Aorta (tissue), 5 donors: ENCODE results near the gene STIL. TPM values are rescaled to one million over a fixed set of nuclear protein-coding genes. Genes with fewer than 3 reads are reported as not detected.
"Not testable (repeated sequence)": the region's sequence is repeated elsewhere in the genome, so short reads cannot be mapped to it uniquely, and the experiment has no call there.

Source experiments
- ATAC-seq: fragments of 200-7000 bp; cut with Tn5 transposase; one replicate; pipeline ENCODE4 v1.9.1; 2022; ENCODE audit warnings: moderate library complexity; ENCODE audit not compliant: low FRiP score
- DNase-seq, 2 donors: peaks; one replicate each; pipeline ENCODE4 v3.0.0-alpha.2; 2020
- H3K27ac ChIP-seq, 2 donors: one replicate each; pipeline ENCODE4 v1.5.1; 2013; ENCODE audit warnings: low read length in 2 of 2, mild to moderate bottlenecking in 2 of 2, moderate library complexity in 2 of 2, control low read depth in 1 of 2, inconsistent platforms in 1 of 2, low read depth in 1 of 2
- H3K27me3 ChIP-seq, 2 donors: one replicate each; pipeline ENCODE4 v1.6.1; 2013; ENCODE audit warnings: control low read depth in 1 of 2, low read length in 1 of 2, mild to moderate bottlenecking in 1 of 2, moderate library complexity in 1 of 2; ENCODE audit not compliant: insufficient read depth in 2 of 2, control insufficient read depth in 1 of 2
- H3K36me3 ChIP-seq, 2 donors: one replicate each; pipeline ENCODE4 v1.6.1; 2013; ENCODE audit warnings: control low read depth in 1 of 2, low read length in 1 of 2, mild to moderate bottlenecking in 1 of 2; ENCODE audit not compliant: insufficient read depth in 2 of 2, control insufficient read depth in 1 of 2
- H3K4me1 ChIP-seq, 2 donors: one replicate each; pipeline ENCODE4 v1.6.1; 2013; ENCODE audit warnings: low read length in 2 of 2, control low read depth in 1 of 2, mild to moderate bottlenecking in 1 of 2, moderate library complexity in 1 of 2; ENCODE audit not compliant: insufficient read depth in 2 of 2, control insufficient read depth in 1 of 2
- H3K4me3 ChIP-seq, 2 donors: one replicate each; pipeline ENCODE4 v1.5.1; 2013; ENCODE audit warnings: low read length in 2 of 2, control low read depth in 1 of 2, mild to moderate bottlenecking in 1 of 2
- H3K9me3 ChIP-seq: one replicate; pipeline ENCODE4 v1.6.1; 2013; ENCODE audit warnings: mild to moderate bottlenecking, low read length; ENCODE audit not compliant: control insufficient read depth
- WGBS, 2 donors: extraction: QIAGEN DNeasy Blood & Tissue Kit; methylation state at CpG; one replicate each; pipeline ENCODE4 v1.1.7; 2013; 5-methylcytosine and 5-hydroxymethylcytosine counted together
- intact Hi-C, 2 donors: fragments of 100-400 bp; cut with DNase I; formaldehyde crosslinking; loops; one replicate each; pipeline versions ENCODE4 v1.14.2 to v1.15.0; 2022
- long read RNA-seq, 2 donors: library from polyadenylated mRNA; unstranded; transcript quantifications; one replicate each; pipeline ENCODE4 v2.0.0, GENCODE V29; 2020 to 2021
- polyA plus RNA-seq, 2 donors: library from polyadenylated mRNA; stranded (reverse); fragments of 200-250 nt; gene quantifications; one replicate each; pipeline ENCODE4 v1.2.3, GENCODE V29; 2013
- total RNA-seq, 2 donors: library from RNA; stranded (reverse); fragmentation: NEBNext Ultra II Directional; extraction: Animal tissue kit (Norgen Biotek cat#: 25700); gene quantifications; one replicate each; pipeline ENCODE4 v1.2.1, GENCODE V29; 2021
- donor health status: healthy with polysubstance abuse.
- donor health status: Bipolar disorder and iron deficiency.
- donor health status: DM: no; HTN: no; CAD: no.
- donor health status: DM: no; HTN: no; CAD: no.
- donor health status: DM: yes; HTN: yes; CAD: no.

Gene STIL
- total RNA-seq = 1 to 10 TPM in 1 of 2 donors, under 1 TPM in 1; 0.65 to 2.9 TPM
- under 1 TPM; 0.18 to 0.50 TPM for polyA plus RNA-seq
- long read RNA-seq, donor 1, partial matches to known transcripts = 1 of 1 reads
- long read RNA-seq, donor 1, other reads (novel, unspliced or antisense) = 0 of 1 reads
- long read RNA-seq, donor 2 = 0 reads

- Histone ChIP-seq H3K9me3 (no peaks in the 10 kb centered on the region), H3K27me3 (no peaks in the 10 kb centered on the region)
Measured at GRCh38 chr1:47313915-47314664, at the start of gene STIL. STIL (minus strand) TSS chr1:47314147; CDS start chr1:47310319, 3,828 bp downstream.

GRCh38 chr1:47362828-47363227 lies 48.9 kb upstream of the STIL start:
- no peak for ATAC-seq
- H3K27me3 ChIP-seq = no peaks in the 10 kb centered on the region
- no peaks in the 10 kb centered on the region for H3K9me3 ChIP-seq
- no peaks in the 10 kb centered on the region for H3K36me3 ChIP-seq
- intact Hi-C loops = no loop called here
- H3K4me3 ChIP-seq = no peak overlapping the region
- DNase-seq = no peak
- 36 to 57% methylated on average over 1 of the region's 1 CpG for WGBS, 2 donors
- H3K4me1 ChIP-seq = peaks cover 0 to 2% of the 10 kb centered on the region in 2 donors
- H3K27ac ChIP-seq = no peak overlapping the region

More at GRCh38 chr1:47313915-47314664, at the start of gene STIL:
- WGBS, 2 donors = 0 to 1% methylated on average over 54 of the region's 54 CpGs
- peak; percentile 99 for ATAC-seq
- Histone ChIP-seq H3K4me3 (peak within 1 kb of the TSS; percentile 36 to 79), H3K4me1 (no peaks in the 10 kb centered on the region), H3K27ac (peak within 1 kb of the TSS in 1 of 2 donors; percentile 81), H3K36me3 (no peaks in the 10 kb centered on the region)
- intact Hi-C loops = no loop called here
- peak; percentile 99 for DNase-seq

- H3K4me3 ChIP-seq = no peak overlapping the region
- H3K36me3 ChIP-seq = no peaks in the 10 kb centered on the region
- WGBS, 2 donors = 77 to 83% methylated on average over 3 of the region's 3 CpGs
- H3K9me3 ChIP-seq = no peaks in the 10 kb centered on the region
- H3K4me1 ChIP-seq = peaks cover 0 to 2% of the 10 kb centered on the region in 2 donors
- ATAC-seq (no peak), DNase-seq (no peak)
- no peak overlapping the region for H3K27ac ChIP-seq
- no peaks in the 10 kb centered on the region for H3K27me3 ChIP-seq
- intact Hi-C loops = no loop called here
Measured at GRCh38 chr1:47361380-47361779, 47.4 kb upstream of the STIL start.

GRCh38 chr1:47351305-47351704 lies 37.4 kb upstream of the STIL start:
- Histone ChIP-seq H3K27me3 (no peaks in the 10 kb centered on the region), H3K9me3 (no peaks in the 10 kb centered on the region), H3K27ac (no peak overlapping the region), H3K4me3 (no peak overlapping the region), H3K36me3 (no peaks in the 10 kb centered on the region), H3K4me1 (peaks cover 0 to 1% of the 10 kb centered on the region in 2 donors)
- WGBS, 2 donors = 96% methylated on average over 2 of the region's 2 CpGs
- DNase-seq (no peak), ATAC-seq (no peak)
- intact Hi-C loops = no loop called here

GRCh38 chr1:47348246-47348645 lies 34.3 kb upstream of the STIL start:
- no peaks in the 10 kb centered on the region for H3K36me3 ChIP-seq
- intact Hi-C loops = no loop called here

GRCh38 chr1:47347735-47348134 lies 33.8 kb upstream of the STIL start:
- Histone ChIP-seq H3K27me3 (no peaks in the 10 kb centered on the region), H3K9me3 (no peaks in the 10 kb centered on the region), H3K4me1 (peaks cover 0 to 1% of the 10 kb centered on the region in 2 donors), H3K4me3 (no peak overlapping the region), H3K27ac (no peak overlapping the region), H3K36me3 (no peaks in the 10 kb centered on the region)
- 89 to 90% methylated on average over 9 of the region's 9 CpGs for WGBS, 2 donors
- intact Hi-C loops = no loop called here
- DNase-seq = no peak
- no peak for ATAC-seq

More at GRCh38 chr1:47348246-47348645, 34.3 kb upstream of the STIL start:
- no peak overlapping the region for H3K27ac ChIP-seq
- H3K4me1 ChIP-seq = peaks cover 0 to 1% of the 10 kb centered on the region in 2 donors
- WGBS, 2 donors = 90 to 94% methylated on average over 1 of the region's 1 CpG
- no peak overlapping the region for H3K4me3 ChIP-seq
- H3K27me3 ChIP-seq = no peaks in the 10 kb centered on the region
- ATAC-seq (no peak), DNase-seq (no peak)
- H3K9me3 ChIP-seq = no peaks in the 10 kb centered on the region

- 97 to 99% methylated on average over 5 of the region's 5 CpGs for WGBS, 2 donors
Measured at GRCh38 chr1:47346979-47347378, 33.0 kb upstream of the STIL start.

GRCh38 chr1:47340227-47340626 lies 26.3 kb upstream of the STIL start:
- intact Hi-C loops = no loop called here
- Histone ChIP-seq H3K4me1 (no peaks in the 10 kb centered on the region), H3K9me3 (no peaks in the 10 kb centered on the region), H3K27me3 (no peaks in the 10 kb centered on the region), H3K36me3 (no peaks in the 10 kb centered on the region), H3K4me3 (no peak overlapping the region), H3K27ac (no peak overlapping the region)
- ATAC-seq (no peak), DNase-seq (no peak)
- 67 to 80% methylated on average over 4 of the region's 4 CpGs for WGBS, 2 donors

More at GRCh38 chr1:47346979-47347378, 33.0 kb upstream of the STIL start:
- intact Hi-C loops, ATAC-seq, DNase-seq, H3K27ac ChIP-seq, H3K4me3 ChIP-seq, H3K36me3 ChIP-seq, H3K4me1 ChIP-seq, H3K27me3 ChIP-seq, H3K9me3 ChIP-seq: not testable (repeated sequence)
